Esophagus muscularis mucosa (tissue), 4 donors: Measurements from ENCODE around the gene KCNH4. TPM values are rescaled to one million over a fixed set of nuclear protein-coding genes. Genes with fewer than 3 reads are reported as not detected.

ENCODE experiments used
- DNase-seq: peaks from one replicate; pipeline ENCODE4 v3.0.0-alpha.2; 2017; ENCODE audit errors: extremely low spot score
- H3K27ac ChIP-seq, 4 donors: fragments of 200-600 bp; sonication (generic); replicated peaks in 1 of 4; 1 replicate in 3 of 4; 2 replicates in 1 of 4; pipeline ENCODE4 v1.5.1; 2016 to 2019; ENCODE audit warnings: mild to moderate bottlenecking in 1 of 4
- H3K27me3 ChIP-seq, 4 donors: fragments of 200-600 bp; sonication (generic); one replicate each; pipeline versions ENCODE4 v1.5.1 to v1.6.0; 2016 to 2019
- H3K36me3 ChIP-seq, 4 donors: fragments of 200-600 bp; sonication (generic); one replicate each; pipeline ENCODE4 v1.5.1; 2016 to 2019
- H3K4me1 ChIP-seq, 4 donors: fragments of 200-600 bp; sonication (generic); one replicate each; pipeline ENCODE4 v1.5.1; 2016 to 2019
- H3K4me3 ChIP-seq, 4 donors: fragments of 200-600 bp; sonication (generic); 1 replicate in 2 of 4; 2 replicates in 2 of 4; pipeline ENCODE4 v1.5.1; 2016 to 2019; ENCODE audit warnings: mild to moderate bottlenecking in 4 of 4, moderate library complexity in 1 of 4
- H3K9me3 ChIP-seq, 4 donors: fragments of 200-600 bp; sonication (generic); 1 replicate in 3 of 4; 2 replicates in 1 of 4; pipeline ENCODE4 v1.5.1; 2016 to 2019
- CTCF ChIP-seq, 3 experiments: fragments of 200-600 bp in 2 of 3; fragments of 450-650 bp in 1 of 3; sonication (generic) in 2 of 3; IDR thresholded peaks; one replicate each; pipeline ENCODE4 v1.5.1; 2017 to 2019; ENCODE audit warnings: antibody characterized with exemption in 3 of 3, mild to moderate bottlenecking in 2 of 3, moderate library complexity in 1 of 3
- EP300 ChIP-seq: sonication (generic); formaldehyde crosslinking; IDR thresholded peaks from one replicate; pipeline ENCODE4 v1.6.1; 2017; ENCODE audit warnings: antibody characterized with exemption
- POLR2A ChIP-seq: fragments of 450-650 bp; IDR thresholded peaks from one replicate; pipeline ENCODE4 v1.6.1; 2017; ENCODE audit warnings: antibody characterized with exemption, moderate library complexity, mild to moderate bottlenecking, low read depth
- POLR2AphosphoS5 ChIP-seq, 2 donors: sonication (generic); formaldehyde crosslinking; IDR thresholded peaks; one replicate each; pipeline ENCODE4 v1.6.1; 2017; ENCODE audit warnings: antibody characterized with exemption in 2 of 2
- WGBS: methylation state at CpG from one replicate; pipeline ENCODE4 v1.1.5; 2018; 5-methylcytosine and 5-hydroxymethylcytosine counted together
- intact Hi-C: fragments of 100-400 bp; cut with DNase I; formaldehyde crosslinking; loops from one replicate; pipeline ENCODE4 v1.15.1; 2023
- total RNA-seq, 4 donors: library from RNA; depleted of rRNA; stranded (reverse); fragments of >200 nt; gene quantifications; one replicate each; pipeline versions ENCODE4 v1.1.0 to v1.2.1, GENCODE V29; 2016

The KCNH4 gene
- total RNA-seq, 4 donors from 2014 or later = 0.17 to 0.42 (median 0.26) TPM

- intact Hi-C loops = no loop called here
- Histone ChIP-seq H3K4me3 (peak overlapping the region; percentile 59 to 67 (median 60)), H3K9me3 (no peaks in the 10 kb centered on the region), H3K27me3 (peaks cover 0 to 37% (median 19%) of the 10 kb centered on the region in 4 donors), H3K36me3 (no peaks in the 10 kb centered on the region), H3K27ac (peak overlapping the region; percentile 63 to 77 (median 71)), H3K4me1 (peaks cover 31 to 42% (median 36%) of the 10 kb centered on the region in 4 donors)
- TF ChIP-seq POLR2AphosphoS5 (IDR thresholded peaks at IDR 0.05) = no peak
- no peak for TF ChIP-seq CTCF (IDR thresholded peaks at IDR 0.05)
- TF ChIP-seq EP300 = no peak
- TF ChIP-seq POLR2A = no peak
- DNase-seq = no peak
- WGBS = 70% methylated on average over 9 of the region's 9 CpGs
These were observed 2.2 kb upstream of the KCNH4 start for GRCh38 chr17:42182927-42183734.

- intact Hi-C loops = no loop called here
- H3K27me3 ChIP-seq = peaks cover 0 to 46% (median 19%) of the 10 kb centered on the region in 4 donors
- no peaks in the 10 kb centered on the region for H3K9me3 ChIP-seq
- WGBS = 89% methylated on average over 2 of the region's 2 CpGs
- no peak for TF ChIP-seq POLR2AphosphoS5 (IDR thresholded peaks at IDR 0.05)
- TF ChIP-seq POLR2A = no peak
- TF ChIP-seq EP300 = no peak
- no peak for TF ChIP-seq CTCF (IDR thresholded peaks at IDR 0.05)
- H3K27ac ChIP-seq = no peak overlapping the region
- no peaks in the 10 kb centered on the region for H3K36me3 ChIP-seq
- no peak overlapping the region for H3K4me3 ChIP-seq
- H3K4me1 ChIP-seq = peaks cover 31 to 42% (median 36%) of the 10 kb centered on the region in 4 donors
- DNase-seq = no peak
These were observed 887 bp upstream of the KCNH4 start for GRCh38 chr17:42181851-42182207.

GRCh38 chr17:42180411-42180921, 476 bp downstream of the KCNH4 start:
- Histone ChIP-seq H3K4me3 (peak overlapping the region; percentile 43 to 55 (median 48)), H3K27me3 (peaks cover 0 to 46% (median 19%) of the 10 kb centered on the region in 4 donors), H3K9me3 (no peaks in the 10 kb centered on the region), H3K27ac (no peak overlapping the region), H3K36me3 (no peaks in the 10 kb centered on the region), H3K4me1 (peaks cover 31 to 42% (median 36%) of the 10 kb centered on the region in 4 donors)
- no peak for TF ChIP-seq EP300
- no peak for TF ChIP-seq POLR2AphosphoS5 (IDR thresholded peaks at IDR 0.05)
- no peak for TF ChIP-seq CTCF (IDR thresholded peaks at IDR 0.05)
- TF ChIP-seq POLR2A = no peak
- WGBS = 3% methylated on average over 32 of the region's 33 CpGs
- no peak for DNase-seq
- intact Hi-C loops = no loop called here

- H3K9me3 ChIP-seq = no peaks in the 10 kb centered on the region
- H3K4me3 ChIP-seq = no peak overlapping the region
- peaks cover 31 to 42% (median 36%) of the 10 kb centered on the region in 4 donors for H3K4me1 ChIP-seq
- DNase-seq = no peak
- 15% methylated on average over 13 of the region's 20 CpGs for WGBS
- H3K27me3 ChIP-seq = peaks cover 0 to 46% (median 19%) of the 10 kb centered on the region in 4 donors
- H3K36me3 ChIP-seq = no peaks in the 10 kb centered on the region
- intact Hi-C loops = no loop called here
- H3K27ac ChIP-seq = no peak overlapping the region
- TF ChIP-seq CTCF (IDR thresholded peaks at IDR 0.05) (no peak), POLR2AphosphoS5 (IDR thresholded peaks at IDR 0.05) (no peak), EP300 (no peak), POLR2A (no peak)
These were observed 981 bp downstream of the KCNH4 start for GRCh38 chr17:42179911-42180410.
